Small intestine (tissue), 7 donors: ENCODE measurements around the gene TRAF3. TPM values are rescaled to one million over a fixed set of nuclear protein-coding genes. Genes with fewer than 3 reads are reported as not detected.
"Not testable (repeated sequence)": the region's sequence is repeated elsewhere in the genome, so short reads cannot be mapped to it uniquely, and the experiment has no call there.

Source experiments
- DNase-seq, 2 donors: peaks; one replicate each; pipeline versions ENCODE4 v3.0.0 to v3.0.0-alpha.2; 2013
- FAIRE-seq: peaks from 2 replicates; lab custom pipeline; 2012; peaks lifted over from hg19 to GRCh38; lab: Jason Lieb, UNC
- H3K27ac ChIP-seq, 3 donors: one replicate each; pipeline ENCODE4 v1.5.1; 2013; ENCODE audit warnings: low read length in 2 of 3, mild to moderate bottlenecking in 2 of 3, control low read depth in 1 of 3, inconsistent platforms in 1 of 3, low read depth in 1 of 3, moderate library complexity in 1 of 3
- H3K27me3 ChIP-seq, 3 donors: one replicate each; pipeline ENCODE4 v1.6.1; 2013; ENCODE audit warnings: low read length in 3 of 3, inconsistent platforms in 1 of 3; ENCODE audit not compliant: control insufficient read depth in 3 of 3, insufficient read depth in 3 of 3
- H3K36me3 ChIP-seq, 3 donors: one replicate each; pipeline ENCODE4 v1.6.1; 2013; ENCODE audit warnings: low read length in 3 of 3, inconsistent platforms in 1 of 3, low read depth in 1 of 3, mild to moderate bottlenecking in 1 of 3, moderate library complexity in 1 of 3; ENCODE audit not compliant: control insufficient read depth in 3 of 3, insufficient read depth in 2 of 3
- H3K4me1 ChIP-seq, 3 donors: one replicate each; pipeline ENCODE4 v1.6.1; 2013; ENCODE audit warnings: low read length in 2 of 3, inconsistent platforms in 1 of 3, low read depth in 1 of 3, mild to moderate bottlenecking in 1 of 3, moderate library complexity in 1 of 3; ENCODE audit not compliant: control insufficient read depth in 3 of 3, insufficient read depth in 2 of 3
- H3K4me3 ChIP-seq, 3 donors: one replicate each; pipeline ENCODE4 v1.5.1; 2013; ENCODE audit warnings: low read length in 3 of 3, control low read depth in 1 of 3, inconsistent platforms in 1 of 3, low read depth in 1 of 3, mild to moderate bottlenecking in 1 of 3, moderate library complexity in 1 of 3
- H3K9me3 ChIP-seq, 2 donors: one replicate each; pipeline ENCODE4 v1.6.1; 2013; ENCODE audit warnings: low read depth in 1 of 2, low read length in 1 of 2; ENCODE audit not compliant: control insufficient read depth in 2 of 2, insufficient read depth in 1 of 2
- WGBS, 3 donors: extraction: QIAGEN DNeasy Blood & Tissue Kit; methylation state at CpG; one replicate each; pipeline ENCODE4 v1.1.7; 2013; 5-methylcytosine and 5-hydroxymethylcytosine counted together
- polyA plus RNA-seq, 4 donors: library from polyadenylated mRNA; stranded (reverse) in 3 of 4; unstranded in 1 of 4; fragments of 200-250 nt in 3 of 4; fragments of 120-200 nt in 1 of 4; gene quantifications; one replicate each; pipeline versions ENCODE4 v1.2.1 to v1.2.3, GENCODE V29; 2013
- donor health status: healthy with polysubstance abuse.
- donor health status: control.
- donor health status: control.
- donor health status: Bipolar disorder and iron deficiency.
- donor health status: healthy.

Gene TRAF3
- polyA plus RNA-seq, 4 donors: 4.0 to 17.9 (median 8.5) TPM

DNA sequence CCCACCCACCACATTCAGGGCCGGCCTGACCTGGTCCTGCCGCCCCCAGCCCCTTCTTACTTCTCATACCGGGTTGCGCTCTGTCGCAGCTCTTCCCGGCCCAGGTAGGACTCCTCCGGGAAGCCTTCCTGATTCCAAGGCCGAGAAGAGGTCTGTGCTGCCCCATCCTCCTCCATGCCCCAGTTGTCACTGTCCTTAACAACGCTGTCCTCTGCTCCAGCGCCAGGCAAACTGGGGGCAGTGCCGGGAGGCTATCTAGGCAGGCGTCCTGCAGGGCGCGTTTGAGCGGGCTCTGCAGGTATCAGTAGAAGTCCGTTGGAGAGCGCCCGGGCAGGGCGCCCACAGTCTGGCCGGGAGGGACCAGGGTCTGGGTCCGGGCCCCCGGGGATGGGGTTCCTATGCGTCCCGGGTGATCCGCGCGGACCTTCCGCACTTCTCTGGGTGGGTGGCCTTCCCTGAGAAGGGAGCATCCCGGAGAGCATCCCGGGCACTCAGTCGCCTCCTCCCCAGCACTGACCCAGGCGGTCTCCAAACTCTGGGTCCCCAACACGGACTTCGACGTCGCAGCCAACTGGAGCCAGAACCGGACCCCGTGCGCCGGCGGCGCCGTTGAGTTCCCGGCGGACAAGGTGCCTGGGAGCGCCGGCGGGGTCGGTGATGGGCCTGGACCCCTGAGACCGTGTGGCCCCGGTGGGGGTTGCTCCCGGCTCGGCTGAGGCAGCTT lies 146.1 kb downstream of the TRAF3 start:
- Histone ChIP-seq H3K9me3 (peaks cover 0 to 5% of the 10 kb centered on the region in 2 donors), H3K27ac (peak overlapping the region; percentile 70 to 97 (median 94)), H3K4me1 (peaks cover 0 to 33% (median 0%) of the 10 kb centered on the region in 3 donors), H3K27me3 (peaks cover 0 to 29% (median 6%) of the 10 kb centered on the region in 3 donors), H3K4me3 (peak overlapping the region in 2 of 3 donors; percentile 73 to 81), H3K36me3 (peaks cover 0 to 29% (median 0%) of the 10 kb centered on the region in 3 donors)
- DNase-seq (peak; percentile 48 to 49), FAIRE-seq (no peak)
- WGBS, 3 donors: 4 to 8% (median 6%) methylated on average over 45 to 53 of the region's 53 CpGs

DNA sequence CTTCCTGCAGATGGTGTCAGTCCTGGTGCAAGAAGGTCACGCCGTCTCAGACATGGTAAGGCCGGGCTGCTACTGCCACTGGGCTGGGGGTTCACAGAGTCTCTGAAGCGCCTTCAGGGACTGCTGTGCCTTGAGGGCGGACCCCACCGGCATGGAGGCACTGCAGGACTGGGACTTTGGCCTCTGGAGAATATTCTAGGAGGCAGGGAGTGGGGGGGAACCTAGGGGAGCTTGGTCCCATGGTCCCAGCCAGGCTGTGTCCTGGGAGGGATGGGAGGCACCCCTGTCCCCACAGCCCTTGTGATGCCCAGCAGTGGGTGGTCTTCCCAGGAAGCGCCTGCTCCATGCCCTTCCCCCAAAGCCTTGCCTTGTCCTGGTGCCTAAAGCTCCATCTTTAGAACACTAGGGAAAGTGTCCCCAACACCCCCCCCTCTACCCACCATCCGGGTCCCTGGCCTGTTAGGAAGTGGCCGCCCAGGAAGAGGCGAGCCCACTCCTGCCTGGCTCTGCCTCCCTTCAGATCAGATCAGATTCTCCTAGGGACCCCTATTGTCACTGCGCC lies 146.8 kb downstream of the TRAF3 start:
- WGBS, 3 donors: 33 to 46% (median 36%) methylated on average over 9 to 11 of the region's 11 CpGs
- FAIRE-seq: no peak
- peaks cover 0 to 35% (median 6%) of the 10 kb centered on the region in 3 donors for H3K27me3 ChIP-seq
- DNase-seq: peak; percentile 66 to 75
- peaks cover 0 to 5% of the 10 kb centered on the region in 2 donors for H3K9me3 ChIP-seq
- peaks cover 0 to 37% (median 6%) of the 10 kb centered on the region in 3 donors for H3K4me1 ChIP-seq
- H3K36me3 ChIP-seq: peaks cover 0 to 29% (median 0%) of the 10 kb centered on the region in 3 donors
- peak overlapping the region in 2 of 3 donors; percentile 73 to 81 for H3K4me3 ChIP-seq
- H3K27ac ChIP-seq: peak overlapping the region in 2 of 3 donors; percentile 94 to 97

GRCh38 chr14:102924632-102925588 lies 147.7 kb downstream of the TRAF3 start:
- Histone ChIP-seq H3K9me3 (peaks cover 0 to 5% of the 10 kb centered on the region in 2 donors), H3K4me3 (peak overlapping the region in 2 of 3 donors; percentile 73 to 81), H3K4me1 (peaks cover 0 to 42% (median 6%) of the 10 kb centered on the region in 3 donors), H3K36me3 (peaks cover 0 to 34% (median 0%) of the 10 kb centered on the region in 3 donors), H3K27me3 (peaks cover 0 to 35% (median 9%) of the 10 kb centered on the region in 3 donors), H3K27ac (peak overlapping the region in 2 of 3 donors; percentile 94 to 97)
- FAIRE-seq (no peak), DNase-seq (peak in 1 of 2 donors; percentile 25)
- WGBS, 3 donors: 69 to 80% (median 72%) methylated on average over 25 of the region's 25 CpGs

DNA sequence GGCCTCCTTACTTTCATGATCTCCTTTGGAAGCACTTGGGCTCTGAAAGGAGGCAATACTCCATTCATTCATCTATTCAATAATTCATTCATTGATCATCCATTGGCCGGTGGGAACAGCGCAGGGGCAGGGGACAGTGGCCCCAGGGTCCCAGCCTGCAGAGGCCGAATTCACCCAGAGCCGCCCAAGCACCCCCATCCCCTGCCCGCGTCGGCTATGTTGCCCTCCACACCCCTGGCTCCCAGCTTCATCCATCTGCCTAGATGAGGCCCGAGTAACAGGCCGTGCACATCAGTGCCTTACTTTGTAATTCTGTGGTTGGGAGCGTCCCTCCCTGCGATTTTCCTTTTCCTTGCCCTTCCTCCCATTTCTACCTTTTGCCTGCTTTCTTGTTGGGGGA lies 148.4 kb downstream of the TRAF3 start:
- Histone ChIP-seq H3K27me3 (peaks cover 0 to 38% (median 9%) of the 10 kb centered on the region in 3 donors), H3K4me3 (no peak overlapping the region), H3K4me1 (peaks cover 0 to 45% (median 6%) of the 10 kb centered on the region in 3 donors), H3K36me3 (peaks cover 0 to 37% (median 0%) of the 10 kb centered on the region in 3 donors), H3K9me3 (peaks cover 0 to 2% of the 10 kb centered on the region in 2 donors), H3K27ac (peak overlapping the region in 1 of 3 donors; percentile 97)
- DNase-seq (no peak), FAIRE-seq (no peak)
- 82 to 86% (median 84%) methylated on average over 11 of the region's 11 CpGs for WGBS, 3 donors

- H3K4me1 ChIP-seq: peaks cover 0 to 50% (median 6%) of the 10 kb centered on the region in 3 donors
- H3K4me3 ChIP-seq: no peak overlapping the region
- H3K27ac ChIP-seq: peak overlapping the region in 2 of 3 donors; percentile 57 to 97
- H3K9me3 ChIP-seq: no peaks in the 10 kb centered on the region
- FAIRE-seq (no peak), DNase-seq (peak in 1 of 2 donors; percentile 32)
- H3K27me3 ChIP-seq: peaks cover 0 to 41% (median 9%) of the 10 kb centered on the region in 3 donors
- 71 to 76% (median 73%) methylated on average over 12 of the region's 12 CpGs for WGBS, 3 donors
- peaks cover 0 to 41% (median 0%) of the 10 kb centered on the region in 3 donors for H3K36me3 ChIP-seq
Observed at GRCh38 chr14:102926104-102926503, 148.9 kb downstream of the TRAF3 start.

- Histone ChIP-seq H3K27me3 (peaks cover 0 to 40% (median 9%) of the 10 kb centered on the region in 3 donors), H3K27ac (peak overlapping the region; percentile 97 to 99 (median 99))
- WGBS, 3 donors: 67 to 88% (median 77%) methylated on average over 10 of the region's 10 CpGs
Observed at GRCh38 chr14:102926840-102927239, 149.6 kb downstream of the TRAF3 start.

DNA sequence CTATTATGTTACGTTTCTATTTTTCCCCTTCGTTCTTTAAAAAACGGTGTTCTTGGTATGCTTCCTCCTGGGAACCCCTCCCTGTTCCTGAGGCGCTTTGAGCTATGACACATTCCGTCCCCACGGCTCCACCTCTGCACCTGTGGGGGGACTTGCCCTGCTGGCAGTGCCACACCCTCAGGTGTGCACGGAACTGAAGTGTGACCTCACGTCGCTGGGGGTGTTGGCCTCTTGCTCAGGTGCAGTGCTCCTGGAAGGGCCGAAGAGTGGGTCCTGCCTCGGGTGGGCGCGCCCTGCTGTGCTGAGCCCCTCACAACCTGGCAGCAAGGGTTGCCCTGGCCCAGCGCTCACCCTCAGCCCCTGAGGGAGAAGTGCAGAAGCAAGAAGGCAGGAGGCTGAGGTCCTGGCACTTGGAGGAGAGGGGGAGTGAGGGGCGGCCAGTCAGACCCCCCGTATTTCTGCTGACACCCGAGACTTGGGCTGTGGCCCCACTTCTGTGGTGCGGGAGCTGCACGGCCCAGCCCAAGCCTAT lies 150.2 kb downstream of the TRAF3 start:
- peak; percentile 95 to 98 for DNase-seq
- peaks cover 0 to 51% (median 4%) of the 10 kb centered on the region in 3 donors for H3K36me3 ChIP-seq
- 6 to 48% (median 37%) methylated on average over 17 to 19 of the region's 19 CpGs for WGBS, 3 donors
- FAIRE-seq: no peak
- no peaks in the 10 kb centered on the region for H3K9me3 ChIP-seq
- H3K4me3 ChIP-seq: peak overlapping the region in 2 of 3 donors; percentile 70 to 73
- H3K4me1 ChIP-seq: peaks cover 0 to 57% (median 6%) of the 10 kb centered on the region in 3 donors
- peaks cover 0 to 34% (median 9%) of the 10 kb centered on the region in 3 donors for H3K27me3 ChIP-seq
- H3K27ac ChIP-seq: peak overlapping the region; percentile 97 to 99 (median 99)

More at GRCh38 chr14:102926840-102927239, 149.6 kb downstream of the TRAF3 start:
- peaks cover 0 to 57% (median 6%) of the 10 kb centered on the region in 3 donors for H3K4me1 ChIP-seq
- not testable (repeated sequence) for H3K4me3 ChIP-seq, FAIRE-seq, DNase-seq, H3K9me3 ChIP-seq
- peaks cover 0 to 45% (median 3%) of the 10 kb centered on the region in 3 donors for H3K36me3 ChIP-seq
